Activated CD4-positive, alpha-beta T cell treated with anti-CD3 and anti-CD28 coated beads for 24 hours (primary cell): ENCODE measurements around the gene FHIP2A.
"Not testable (repeated sequence)": the region's sequence is repeated elsewhere in the genome, so short reads cannot be mapped to it uniquely, and the experiment has no call there.

ENCODE experiments used
- DNase-seq, 2 donors: peaks; one replicate each; pipeline ENCODE4 v3.0.0-alpha.2; 2020; ENCODE audit warnings: low read depth in 2 of 2

The FHIP2A gene

GRCh38 chr10:114816308-114816707 is 5.3 kb upstream of the FHIP2A start:
- DNase-seq = no peak

GRCh38 chr10:114819322-114819721 is 2.3 kb upstream of the FHIP2A start:
- DNase-seq = no peak

GRCh38 chr10:114821915-114822443 is 399 bp downstream of the FHIP2A start:
- peak in 1 of 2 donors; percentile 25 for DNase-seq

GRCh38 chr10:114822444-114823076 is 980 bp downstream of the FHIP2A start:
- DNase-seq = no peak

GRCh38 chr10:114823077-114823463 is 1.5 kb downstream of the FHIP2A start:
- no peak for DNase-seq

GRCh38 chr10:114824391-114824790 is 2.8 kb downstream of the FHIP2A start:
- no peak for DNase-seq

- DNase-seq = no peak
Measured at GRCh38 chr10:114825513-114826253, 4.1 kb downstream of the FHIP2A start.

GRCh38 chr10:114829160-114829909 is 7.8 kb downstream of the FHIP2A start:
- DNase-seq = no peak

- no peak for DNase-seq
Measured at GRCh38 chr10:114831186-114831867, 9.7 kb downstream of the FHIP2A start.

- DNase-seq = no peak
Measured at GRCh38 chr10:114837690-114838089, 16.1 kb downstream of the FHIP2A start.

- DNase-seq = no peak
Measured at GRCh38 chr10:114839901-114840300, 18.3 kb downstream of the FHIP2A start.

- DNase-seq = no peak
Measured at GRCh38 chr10:114845978-114846693, 24.6 kb downstream of the FHIP2A start.

GRCh38 chr10:114847517-114847916 is 25.9 kb downstream of the FHIP2A start:
- not testable (repeated sequence) for DNase-seq

GRCh38 chr10:114849674-114850073 is 28.1 kb downstream of the FHIP2A start:
- DNase-seq = no peak

- no peak for DNase-seq
Measured at GRCh38 chr10:114850126-114850525, 28.5 kb downstream of the FHIP2A start.

- DNase-seq = no peak
Measured at GRCh38 chr10:114851336-114851735, 29.8 kb downstream of the FHIP2A start.

GRCh38 chr10:114852197-114852596 is 30.6 kb downstream of the FHIP2A start:
- DNase-seq = no peak

- DNase-seq = no peak
Measured at GRCh38 chr10:114854906-114855305, 33.3 kb downstream of the FHIP2A start.

GRCh38 chr10:114855776-114856543 is 34.4 kb downstream of the FHIP2A start:
- no peak for DNase-seq

GRCh38 chr10:114856544-114857287 is 35.1 kb downstream of the FHIP2A start:
- no peak for DNase-seq
